HL-60 (cell line): Measurements from ENCODE around the gene BMP4.

Experiments used
- DNase-seq, 2 experiments: peaks; one replicate each; pipeline ENCODE4 v3.0.0-alpha.2; 2010 to 2020; ENCODE audit warnings: low read depth in 1 of 2, low spot score in 1 of 2
- H3K27ac ChIP-seq: fragments of 250-450 bp; sonication (Bioruptor Pico); replicated peaks from 2 replicates; pipeline ENCODE4 v1.5.1; 2020; ENCODE audit warnings: mild to moderate bottlenecking, moderate library complexity
- H3K27me3 ChIP-seq: fragments of 250-450 bp; sonication (Bioruptor Pico); 2 replicates; pipeline ENCODE4 v1.5.1; 2021; ENCODE audit warnings: mild to moderate bottlenecking, moderate library complexity; ENCODE audit not compliant: insufficient read depth, poor library complexity, severe bottlenecking
- H3K4me3 ChIP-seq: replicated peaks from 2 replicates; pipeline ENCODE4 v1.5.1; 2011; ENCODE audit warnings: mild to moderate bottlenecking, control low read depth, low read length; ENCODE audit not compliant: insufficient read depth
- GABPA ChIP-seq: IDR thresholded peaks from 2 replicates; pipeline ENCODE4 v1.6.1; 2012; ENCODE audit warnings: low read depth
- POLR2AphosphoS5 ChIP-seq: IDR thresholded peaks from 2 replicates; pipeline ENCODE4 v1.6.1; 2012; ENCODE audit warnings: low read depth
- SPI1 ChIP-seq: IDR thresholded peaks from 2 replicates; pipeline ENCODE4 v1.6.1; 2012; ENCODE audit warnings: low read depth, mild to moderate bottlenecking, borderline replicate concordance
- TF ChIP-seq, protein P1 (sequence below): IDR thresholded peaks from one replicate; pipeline ENCODE4 v1.5.1; 2011; ENCODE audit warnings: low read length, control low read depth, inconsistent platforms; ENCODE audit not compliant: insufficient read depth
- TF ChIP-seq, protein P2 (sequence below): IDR thresholded peaks from 2 replicates; pipeline ENCODE4 v1.6.1; 2012; ENCODE audit warnings: low read depth; ENCODE audit not compliant: insufficient replicate concordance

BMP4 gene

DNA sequence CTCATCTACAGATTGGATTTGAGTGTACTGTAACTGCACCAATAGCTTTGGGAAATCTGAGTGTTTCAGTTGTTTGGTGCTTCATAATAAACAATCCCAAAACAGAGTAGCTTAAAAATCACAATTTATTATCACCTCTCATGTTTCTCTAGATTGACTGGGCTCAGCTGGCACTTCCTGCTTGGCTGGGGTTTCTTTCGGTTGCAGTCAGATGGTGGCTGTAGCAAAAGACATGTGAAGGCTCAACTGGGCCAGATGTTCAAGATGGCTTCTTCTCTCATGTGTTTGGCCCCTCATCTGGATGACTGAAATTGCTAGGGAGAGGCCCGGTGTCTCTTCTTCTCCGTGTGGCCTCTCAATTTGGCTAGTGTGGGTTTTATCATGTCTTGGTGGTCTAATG is 12.1 kb upstream of the BMP4 start:
- Histone ChIP-seq H3K27ac (no peak overlapping the region), H3K27me3 (peaks cover 12% of the 10 kb centered on the region), H3K4me3 (no peak overlapping the region)
- DNase-seq = no peak
- TF ChIP-seq, protein P1, sequence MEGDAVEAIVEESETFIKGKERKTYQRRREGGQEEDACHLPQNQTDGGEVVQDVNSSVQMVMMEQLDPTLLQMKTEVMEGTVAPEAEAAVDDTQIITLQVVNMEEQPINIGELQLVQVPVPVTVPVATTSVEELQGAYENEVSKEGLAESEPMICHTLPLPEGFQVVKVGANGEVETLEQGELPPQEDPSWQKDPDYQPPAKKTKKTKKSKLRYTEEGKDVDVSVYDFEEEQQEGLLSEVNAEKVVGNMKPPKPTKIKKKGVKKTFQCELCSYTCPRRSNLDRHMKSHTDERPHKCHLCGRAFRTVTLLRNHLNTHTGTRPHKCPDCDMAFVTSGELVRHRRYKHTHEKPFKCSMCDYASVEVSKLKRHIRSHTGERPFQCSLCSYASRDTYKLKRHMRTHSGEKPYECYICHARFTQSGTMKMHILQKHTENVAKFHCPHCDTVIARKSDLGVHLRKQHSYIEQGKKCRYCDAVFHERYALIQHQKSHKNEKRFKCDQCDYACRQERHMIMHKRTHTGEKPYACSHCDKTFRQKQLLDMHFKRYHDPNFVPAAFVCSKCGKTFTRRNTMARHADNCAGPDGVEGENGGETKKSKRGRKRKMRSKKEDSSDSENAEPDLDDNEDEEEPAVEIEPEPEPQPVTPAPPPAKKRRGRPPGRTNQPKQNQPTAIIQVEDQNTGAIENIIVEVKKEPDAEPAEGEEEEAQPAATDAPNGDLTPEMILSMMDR = no peak
- TF ChIP-seq GABPA (no peak), SPI1 (no peak), POLR2AphosphoS5 (no peak)
- TF ChIP-seq, protein P2, sequence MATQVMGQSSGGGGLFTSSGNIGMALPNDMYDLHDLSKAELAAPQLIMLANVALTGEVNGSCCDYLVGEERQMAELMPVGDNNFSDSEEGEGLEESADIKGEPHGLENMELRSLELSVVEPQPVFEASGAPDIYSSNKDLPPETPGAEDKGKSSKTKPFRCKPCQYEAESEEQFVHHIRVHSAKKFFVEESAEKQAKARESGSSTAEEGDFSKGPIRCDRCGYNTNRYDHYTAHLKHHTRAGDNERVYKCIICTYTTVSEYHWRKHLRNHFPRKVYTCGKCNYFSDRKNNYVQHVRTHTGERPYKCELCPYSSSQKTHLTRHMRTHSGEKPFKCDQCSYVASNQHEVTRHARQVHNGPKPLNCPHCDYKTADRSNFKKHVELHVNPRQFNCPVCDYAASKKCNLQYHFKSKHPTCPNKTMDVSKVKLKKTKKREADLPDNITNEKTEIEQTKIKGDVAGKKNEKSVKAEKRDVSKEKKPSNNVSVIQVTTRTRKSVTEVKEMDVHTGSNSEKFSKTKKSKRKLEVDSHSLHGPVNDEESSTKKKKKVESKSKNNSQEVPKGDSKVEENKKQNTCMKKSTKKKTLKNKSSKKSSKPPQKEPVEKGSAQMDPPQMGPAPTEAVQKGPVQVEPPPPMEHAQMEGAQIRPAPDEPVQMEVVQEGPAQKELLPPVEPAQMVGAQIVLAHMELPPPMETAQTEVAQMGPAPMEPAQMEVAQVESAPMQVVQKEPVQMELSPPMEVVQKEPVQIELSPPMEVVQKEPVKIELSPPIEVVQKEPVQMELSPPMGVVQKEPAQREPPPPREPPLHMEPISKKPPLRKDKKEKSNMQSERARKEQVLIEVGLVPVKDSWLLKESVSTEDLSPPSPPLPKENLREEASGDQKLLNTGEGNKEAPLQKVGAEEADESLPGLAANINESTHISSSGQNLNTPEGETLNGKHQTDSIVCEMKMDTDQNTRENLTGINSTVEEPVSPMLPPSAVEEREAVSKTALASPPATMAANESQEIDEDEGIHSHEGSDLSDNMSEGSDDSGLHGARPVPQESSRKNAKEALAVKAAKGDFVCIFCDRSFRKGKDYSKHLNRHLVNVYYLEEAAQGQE = no peak

DNA sequence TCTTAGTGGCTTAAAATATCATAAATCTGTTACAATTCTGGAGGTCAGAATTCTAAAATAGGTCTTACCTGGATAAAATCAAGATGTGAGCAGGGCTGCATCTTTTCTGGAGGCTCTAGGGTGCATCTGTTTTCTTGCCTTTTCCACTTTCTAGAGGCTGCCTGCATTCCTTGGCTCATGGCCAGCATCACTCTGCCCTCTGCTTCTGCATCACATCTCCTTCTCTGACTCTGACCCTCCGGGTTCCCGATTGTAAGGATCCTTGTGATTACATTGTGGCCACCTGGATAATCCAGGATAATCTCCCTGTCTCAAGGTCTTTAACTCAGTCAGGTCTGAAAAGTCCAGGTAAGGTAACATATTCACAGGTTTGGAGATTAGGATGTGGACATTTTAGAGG is 11.0 kb upstream of the BMP4 start:
- H3K27ac ChIP-seq = no peak overlapping the region
- no peak overlapping the region for H3K4me3 ChIP-seq
- TF ChIP-seq, protein P1 = no peak
- TF ChIP-seq SPI1 (no peak), POLR2AphosphoS5 (no peak), GABPA (no peak)
- TF ChIP-seq, protein P2 = no peak
- DNase-seq = no peak
- H3K27me3 ChIP-seq = peaks cover 17% of the 10 kb centered on the region

DNA sequence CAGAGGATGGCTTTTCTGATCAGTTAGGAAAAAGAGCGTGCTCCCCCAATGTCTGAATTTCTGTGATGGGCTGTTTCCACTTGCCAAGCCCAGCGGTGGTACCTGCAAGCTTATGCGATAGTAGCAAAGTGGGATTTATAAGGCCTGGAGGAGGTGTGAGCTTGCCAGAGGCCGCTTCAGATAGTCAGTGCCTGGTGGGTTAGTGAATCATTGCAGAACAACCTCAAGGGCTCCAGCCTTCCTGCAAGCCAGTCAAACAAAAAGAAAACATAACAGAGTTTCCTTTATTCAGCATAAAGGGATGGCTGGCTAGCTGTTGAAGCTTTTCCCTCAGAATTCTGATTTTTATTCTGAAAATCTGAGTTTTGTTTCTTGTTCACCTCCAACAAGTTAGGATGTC is 7.6 kb upstream of the BMP4 start:
- no peak for DNase-seq
- H3K27ac ChIP-seq = no peak overlapping the region
- H3K27me3 ChIP-seq = peaks cover 18% of the 10 kb centered on the region
- no peak overlapping the region for H3K4me3 ChIP-seq
- TF ChIP-seq SPI1 = no peak

DNA sequence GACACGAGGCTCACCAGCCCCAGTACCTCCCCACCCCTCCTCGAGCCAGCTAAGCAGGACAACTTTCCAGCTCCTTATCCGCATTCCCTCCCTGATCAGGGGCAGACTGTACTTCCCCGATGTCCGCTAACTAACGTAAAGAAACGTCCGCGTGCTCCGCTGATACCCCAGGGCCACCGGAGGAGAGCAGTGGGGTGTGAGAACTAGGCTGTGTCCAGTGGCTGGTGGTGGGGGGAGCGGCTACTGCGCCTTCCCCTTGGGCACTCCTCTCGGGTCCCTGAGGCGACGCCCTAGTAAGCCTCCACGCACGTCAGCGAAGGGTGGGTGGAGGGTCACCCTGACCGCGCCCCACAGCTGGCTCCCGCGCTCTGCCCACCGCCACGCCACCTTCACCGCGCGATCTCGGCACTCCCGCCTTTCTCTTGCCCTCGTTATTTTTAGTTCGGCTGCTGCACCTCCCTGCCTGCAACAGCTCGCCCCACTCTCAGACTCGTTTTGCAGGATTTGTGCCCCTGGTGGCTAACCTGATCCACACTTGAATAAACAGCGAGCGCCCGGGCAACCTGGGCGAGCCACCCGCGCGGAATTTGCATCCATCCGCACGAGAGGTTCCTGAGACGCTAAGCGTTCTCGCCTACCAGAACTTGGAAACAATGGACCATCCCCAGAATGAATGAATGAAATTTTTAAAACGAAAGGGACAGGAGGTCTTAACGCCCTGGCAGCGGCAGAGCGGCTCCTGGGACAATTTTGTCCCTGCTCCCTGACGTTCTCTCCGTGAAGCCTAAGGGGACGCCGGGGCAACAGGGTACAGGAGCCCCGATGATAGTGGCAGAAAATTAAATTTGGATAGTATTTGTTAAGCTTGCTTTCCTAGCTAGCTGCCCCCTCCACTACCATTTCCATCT is 6.9 kb upstream of the BMP4 start:
- Histone ChIP-seq H3K4me3 (no peak overlapping the region), H3K27me3 (peaks cover 23% of the 10 kb centered on the region), H3K27ac (no peak overlapping the region)
- no peak for DNase-seq
- TF ChIP-seq, protein P2 = no peak
- TF ChIP-seq, protein P1 = no peak
- no peak for TF ChIP-seq POLR2AphosphoS5
- no peak for TF ChIP-seq GABPA
